GM18517 (cell line): ENCODE measurements around the gene COPE.

Source experiments
- ATAC-seq: cut with Tn5 transposase; IDR thresholded peaks from one replicate; pipeline ENCODE4 v1.9.1; 2021; ENCODE audit warnings: mild to moderate bottlenecking, moderate library complexity; ENCODE audit not compliant: unreplicated experiment

COPE gene

DNA sequence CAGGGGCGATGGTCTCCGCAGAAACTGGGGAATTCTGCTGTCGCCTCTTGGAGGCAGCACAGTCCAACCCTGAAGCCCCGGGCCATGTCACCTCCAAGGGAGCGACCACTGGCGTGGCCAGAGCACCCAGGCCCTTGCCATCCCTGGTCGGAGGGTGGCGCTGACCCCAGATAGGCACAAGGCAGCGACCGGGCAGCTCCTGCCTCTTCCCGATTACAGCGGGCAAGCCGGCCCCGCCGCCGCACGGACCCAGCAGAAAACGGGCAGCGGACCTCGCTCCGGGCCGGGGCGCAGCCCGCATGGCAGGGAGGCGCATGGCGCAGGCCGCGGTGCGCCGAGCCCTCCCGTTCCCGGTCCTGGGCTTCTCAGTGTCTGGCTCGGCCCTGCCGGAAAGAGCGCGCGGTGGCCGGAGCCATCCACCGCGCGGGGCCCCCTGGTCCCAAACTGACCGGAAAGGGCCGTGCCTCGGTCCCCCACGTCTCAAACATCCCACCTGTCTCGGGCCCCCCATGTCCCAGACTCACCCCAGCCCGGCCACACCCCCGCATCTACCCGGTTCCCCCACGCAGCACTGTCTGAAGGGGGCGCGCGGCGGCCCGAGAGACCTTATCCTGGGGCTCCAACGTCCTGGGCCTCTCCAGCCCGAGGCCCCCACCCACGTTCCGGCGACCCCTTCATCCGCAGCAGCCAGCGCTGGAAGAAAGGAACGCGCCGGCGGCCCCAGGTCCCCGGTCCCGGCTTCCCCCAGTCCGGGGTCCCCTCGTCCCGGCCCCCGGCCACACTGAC lies 24.0 kb downstream of the COPE start:
- no peak for ATAC-seq

DNA sequence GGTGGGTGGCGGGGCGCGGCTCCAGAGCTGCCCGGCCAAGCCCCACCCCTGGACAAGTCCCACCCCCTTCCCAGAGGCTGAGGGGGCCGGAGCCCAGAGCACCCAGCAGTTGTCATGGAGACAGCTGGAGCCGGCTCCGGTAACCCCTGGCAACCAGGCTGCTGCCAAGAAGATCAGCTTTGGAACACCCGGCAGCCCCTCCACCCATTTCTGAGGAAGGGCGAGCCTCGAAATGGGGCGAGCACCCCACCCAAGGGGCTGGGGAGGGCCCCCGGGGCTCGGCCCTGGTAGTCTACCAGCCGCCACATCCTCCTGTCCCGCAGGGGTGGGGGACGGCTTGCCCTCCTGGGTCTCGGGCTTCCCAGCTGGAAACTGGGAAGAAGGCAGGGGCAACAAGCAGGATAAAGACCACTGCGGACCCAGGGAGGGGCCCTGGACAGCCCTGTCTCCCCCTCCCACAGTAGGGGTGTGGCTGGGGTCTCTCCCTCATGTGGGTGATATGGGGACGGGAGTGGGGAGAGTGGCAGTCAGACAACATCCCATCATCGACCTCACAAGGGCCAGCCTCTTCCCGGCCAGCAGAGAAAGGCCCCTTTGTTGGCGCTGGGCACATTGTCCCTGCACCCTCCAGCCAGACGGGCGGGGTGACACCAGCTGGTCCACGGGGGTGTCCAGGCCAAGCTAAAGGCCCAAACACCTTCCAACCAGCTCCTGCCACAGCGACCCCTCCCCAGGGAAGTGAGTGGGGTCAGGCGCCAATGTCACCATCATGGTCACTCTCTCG lies 24.7 kb downstream of the COPE start:
- ATAC-seq = no peak

DNA sequence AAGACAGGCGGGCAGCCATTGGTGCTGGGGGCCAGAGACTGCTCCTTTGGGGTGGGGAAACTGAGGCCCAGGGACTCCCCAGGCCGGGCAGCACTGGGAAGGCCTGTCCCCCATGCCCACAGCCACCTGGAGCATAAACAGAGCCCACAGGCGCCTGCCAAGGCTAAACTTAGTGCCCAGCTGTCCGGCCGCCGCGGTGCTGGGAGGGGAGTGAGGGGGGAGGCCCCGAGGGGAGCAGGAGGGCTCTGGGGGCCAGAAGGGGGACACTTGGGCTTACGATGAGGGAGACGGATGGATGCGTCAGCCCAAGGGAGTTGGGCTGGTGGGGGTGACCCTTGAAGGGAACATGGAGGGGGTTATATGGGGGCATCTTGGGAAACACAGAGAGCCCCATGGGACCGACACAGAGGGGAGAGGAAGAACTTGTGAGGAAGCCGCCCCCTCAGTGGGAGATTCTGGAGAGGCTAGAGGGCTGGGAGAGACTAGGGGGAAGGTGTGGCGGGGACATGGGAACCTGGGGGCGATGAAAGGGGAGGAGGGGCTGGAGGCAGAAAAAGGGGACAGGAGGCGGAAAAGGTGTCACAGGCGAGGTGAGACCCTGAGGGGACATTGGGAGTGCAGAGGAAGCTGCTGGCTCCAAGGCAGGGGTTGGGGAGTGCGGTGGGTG lies 25.5 kb downstream of the COPE start:
- ATAC-seq = no peak

DNA sequence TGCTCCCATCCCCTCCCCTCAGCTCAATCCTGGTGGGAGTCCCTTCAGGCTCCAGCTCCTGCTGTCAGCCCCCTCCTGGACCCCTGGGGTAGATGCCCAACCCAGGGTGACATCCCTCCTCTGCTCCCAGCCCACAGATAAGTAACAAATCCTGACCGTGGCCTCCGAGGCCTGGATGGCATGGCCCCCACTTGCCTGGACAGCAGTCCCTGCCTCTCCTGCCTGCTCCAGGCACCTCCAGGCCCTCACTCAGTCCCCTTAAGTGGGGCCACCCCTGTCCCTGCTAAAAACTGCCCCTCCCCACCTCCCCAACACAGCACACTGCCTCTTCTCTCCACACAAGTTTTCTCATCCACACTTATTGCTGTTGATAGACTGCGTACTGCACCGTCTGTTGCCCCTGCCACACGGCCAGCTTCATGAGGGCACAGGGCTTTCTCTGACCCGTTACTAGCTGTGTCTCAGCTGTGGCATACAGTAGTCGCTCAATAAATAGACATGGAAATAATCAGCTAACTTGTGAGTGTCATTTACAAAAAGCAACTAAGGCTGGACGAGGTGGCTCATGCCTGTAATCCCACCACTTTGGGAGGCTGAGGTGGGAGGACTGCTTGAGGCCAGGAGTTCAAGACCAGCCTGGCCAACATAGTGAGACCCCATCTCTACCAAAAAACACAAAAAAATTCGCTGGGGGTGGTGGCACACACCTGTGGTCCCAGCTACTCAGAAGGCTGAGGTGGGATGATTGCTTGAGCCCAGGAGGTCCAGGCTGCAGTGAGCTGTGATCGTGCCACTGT lies 29.0 kb downstream of the COPE start:
- no peak for ATAC-seq

DNA sequence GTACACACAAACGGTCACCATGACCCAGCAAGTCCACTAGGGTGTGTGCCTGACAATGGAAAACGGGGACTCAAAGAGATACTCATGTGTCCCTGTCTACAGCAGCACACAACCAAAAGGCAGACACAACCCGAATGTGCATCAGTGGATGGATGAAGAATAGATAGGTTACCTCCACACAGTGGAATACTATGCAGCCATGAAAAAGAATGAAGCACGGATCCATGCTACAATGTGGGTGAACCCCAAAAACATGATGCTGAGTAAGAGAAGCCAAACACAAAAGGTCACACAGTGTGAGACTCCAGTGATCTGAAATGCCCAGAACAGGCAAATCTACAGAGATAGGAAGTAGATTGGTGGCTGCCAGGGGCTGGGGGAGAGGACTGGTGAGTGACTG lies 32.2 kb downstream of the COPE start:
- ATAC-seq = no peak

DNA sequence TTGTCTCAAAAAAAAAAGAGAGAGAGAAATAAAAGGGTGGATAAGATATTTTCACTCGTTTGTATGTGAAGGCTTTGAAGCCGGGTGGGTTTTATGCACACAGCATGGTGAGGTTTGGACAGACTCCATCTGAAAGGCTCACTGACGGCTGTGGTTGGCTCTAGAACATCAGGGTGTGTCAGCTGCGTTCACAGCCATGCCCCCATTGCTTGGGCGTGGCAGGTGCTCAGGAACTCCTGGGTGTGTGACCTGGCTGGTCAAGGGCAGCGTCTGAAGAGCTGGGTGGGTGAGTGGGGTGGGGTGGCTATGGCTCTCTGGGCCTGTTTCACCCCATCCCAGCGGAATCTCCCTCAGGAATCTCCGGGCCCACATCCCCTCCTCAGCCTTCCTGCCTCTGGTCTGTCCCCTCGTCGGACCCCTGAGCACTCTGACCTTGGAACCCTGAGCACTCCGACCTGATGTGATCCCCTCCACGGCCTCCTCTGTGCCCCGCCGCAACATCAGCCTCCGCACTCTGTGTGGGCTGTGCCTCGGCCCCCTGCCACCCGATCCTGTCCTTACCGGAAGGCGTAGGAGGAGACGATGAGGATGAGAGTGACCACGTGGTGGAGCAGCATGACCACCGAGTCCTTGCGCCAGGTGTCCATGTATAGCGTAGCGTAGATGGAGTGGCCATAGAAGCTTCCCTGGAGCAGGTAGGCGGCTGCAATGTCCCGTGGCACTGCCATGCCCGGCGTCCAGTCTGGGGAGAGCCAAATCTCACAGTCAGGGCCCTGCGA lies 35.5 kb downstream of the COPE start:
- ATAC-seq = no peak

DNA sequence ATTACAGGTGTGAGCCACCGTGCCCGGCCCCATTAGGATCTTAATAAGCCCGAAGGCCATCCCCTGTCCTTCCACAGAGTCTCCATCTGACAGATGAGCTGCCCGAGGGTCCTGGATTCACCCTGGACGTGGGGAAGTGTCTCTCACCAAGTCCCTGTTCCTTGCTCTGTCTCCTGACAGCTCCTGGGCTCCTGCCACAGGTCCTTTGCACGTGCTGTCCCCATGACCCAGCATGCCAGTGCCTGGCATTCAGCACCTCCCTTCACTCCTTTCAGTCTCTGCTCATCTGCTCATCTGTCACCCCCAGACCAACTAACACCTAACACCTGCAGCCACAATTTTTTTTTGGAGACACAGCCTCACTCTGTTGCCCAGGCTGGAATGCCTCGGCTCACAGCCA lies 37.7 kb downstream of the COPE start:
- no peak for ATAC-seq

DNA sequence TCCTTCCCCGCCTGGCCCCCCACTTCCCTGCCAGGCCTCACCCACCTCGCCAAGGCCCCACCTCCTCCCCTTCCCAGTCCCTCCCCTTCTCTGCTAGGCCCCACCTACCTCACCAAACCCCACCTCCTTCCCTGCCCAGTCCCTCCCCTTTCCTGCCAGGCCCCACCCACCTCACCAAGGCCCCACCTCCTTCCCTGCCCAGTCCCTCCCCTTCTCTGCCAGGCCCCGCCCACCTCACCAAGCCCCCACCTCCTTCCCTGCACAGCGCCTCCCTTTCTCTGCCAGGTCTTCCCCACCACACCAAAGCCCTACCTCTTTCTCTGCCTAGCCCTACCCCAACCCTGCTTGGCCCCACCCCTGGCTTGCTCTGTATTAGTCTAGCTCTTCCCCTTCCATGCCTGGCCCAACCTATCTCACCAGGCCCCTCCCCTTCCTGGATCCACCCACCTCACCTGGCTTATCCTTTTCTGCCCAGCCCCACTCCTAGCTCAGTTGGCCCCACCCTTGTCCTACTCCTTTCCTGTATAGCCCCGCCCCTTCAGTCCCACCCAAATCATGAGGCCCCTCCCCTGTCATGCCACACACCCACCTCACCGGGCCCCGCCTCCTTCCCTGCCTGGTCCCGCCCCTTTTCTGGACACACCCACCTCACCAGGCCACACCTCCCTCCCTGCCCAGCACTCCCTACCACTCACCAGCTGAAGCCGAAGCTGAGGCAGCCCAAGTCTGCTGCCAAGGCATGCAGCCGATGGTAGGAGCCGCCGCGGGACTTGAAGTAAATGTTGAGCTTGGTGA lies 39.4 kb downstream of the COPE start:
- ATAC-seq = no peak

DNA sequence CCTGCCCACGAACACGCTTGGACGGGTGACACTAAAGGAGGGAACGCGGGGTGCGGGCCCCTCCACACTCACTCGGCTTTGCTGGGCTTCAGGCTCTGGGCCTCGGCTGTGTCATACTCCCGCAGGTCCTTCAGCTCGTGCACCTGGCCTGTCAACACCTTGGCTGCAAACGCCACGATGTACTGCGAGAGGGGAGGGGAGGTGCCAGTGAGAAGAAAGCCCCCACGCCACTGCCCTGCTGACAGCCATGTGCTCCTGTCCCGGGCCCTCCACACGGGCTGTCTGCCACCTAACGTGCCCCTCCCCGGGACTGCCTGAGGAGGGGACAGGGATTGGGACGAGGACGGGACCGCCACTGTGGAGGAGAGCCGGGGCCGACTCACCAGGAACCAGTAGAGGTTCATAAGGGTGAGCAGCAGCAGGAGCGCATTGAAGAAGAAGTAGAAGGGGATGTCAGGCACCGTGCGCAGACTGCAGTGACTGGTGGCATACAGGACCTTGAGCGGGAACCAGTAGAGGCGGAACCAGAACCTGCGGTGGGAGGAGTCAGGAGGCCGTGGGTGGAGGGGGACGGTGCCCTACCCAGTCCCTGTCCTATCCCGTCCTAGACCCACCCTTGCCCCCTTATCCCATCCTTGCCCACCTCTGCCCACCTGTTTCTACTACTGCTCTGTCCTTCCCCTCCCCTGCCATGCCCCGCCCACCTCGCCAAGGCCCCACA lies 40.2 kb downstream of the COPE start:
- no peak for ATAC-seq

DNA sequence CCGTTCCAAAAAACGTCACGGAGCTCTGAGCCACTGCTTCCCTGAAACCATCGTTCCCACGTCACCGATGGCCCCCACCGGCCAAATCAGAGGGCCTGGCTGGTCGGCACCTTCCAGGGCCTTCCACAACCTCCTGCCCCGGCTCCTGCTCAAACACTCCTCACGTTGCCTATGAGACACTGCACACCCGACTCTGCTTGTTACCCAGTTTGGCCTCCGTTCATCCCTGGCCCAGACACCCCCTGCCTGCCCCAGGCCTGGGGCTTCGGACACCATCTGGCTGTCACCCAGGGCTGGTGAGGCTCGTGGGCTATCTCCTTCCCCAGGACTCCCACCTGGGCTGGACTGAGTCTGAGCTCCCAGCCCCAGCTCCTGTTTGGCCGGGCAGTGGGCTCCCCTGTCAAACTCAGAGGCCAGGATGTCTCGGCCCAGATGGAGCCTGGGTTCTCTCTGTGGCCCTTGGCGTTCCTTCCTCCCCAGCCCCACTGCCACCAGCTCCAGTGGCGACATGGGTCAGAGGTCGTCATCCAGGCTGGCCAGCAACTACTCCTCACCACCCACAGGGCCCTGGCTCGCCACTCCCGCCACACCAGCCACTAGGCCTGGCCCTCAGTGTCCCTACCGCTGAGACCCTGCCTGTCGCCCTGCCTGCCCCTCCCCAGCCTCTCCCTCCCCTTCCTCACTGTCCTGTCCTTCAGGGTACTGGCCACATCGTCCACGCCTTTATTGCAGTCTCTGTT lies 41.0 kb downstream of the COPE start:
- ATAC-seq = no peak

DNA sequence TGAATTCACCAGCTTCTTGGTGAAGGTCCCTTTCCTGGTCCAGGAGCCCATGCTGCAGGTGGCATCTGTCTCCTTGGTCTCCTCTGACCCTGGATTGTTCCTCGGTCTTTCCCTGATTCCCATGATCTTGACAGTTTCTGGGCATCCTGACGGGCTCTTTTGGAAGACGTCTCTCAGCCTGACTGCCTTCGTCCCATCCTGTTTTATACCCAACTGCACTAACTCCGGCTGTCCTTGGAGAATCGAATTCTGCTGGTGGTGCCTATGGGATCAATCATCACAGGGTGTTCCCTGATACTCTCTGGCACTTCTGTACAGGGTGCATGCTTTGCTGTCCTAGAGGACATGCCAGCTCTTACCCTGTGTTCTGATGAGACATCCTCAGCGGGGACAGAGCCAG lies 42.3 kb downstream of the COPE start:
- no peak for ATAC-seq

DNA sequence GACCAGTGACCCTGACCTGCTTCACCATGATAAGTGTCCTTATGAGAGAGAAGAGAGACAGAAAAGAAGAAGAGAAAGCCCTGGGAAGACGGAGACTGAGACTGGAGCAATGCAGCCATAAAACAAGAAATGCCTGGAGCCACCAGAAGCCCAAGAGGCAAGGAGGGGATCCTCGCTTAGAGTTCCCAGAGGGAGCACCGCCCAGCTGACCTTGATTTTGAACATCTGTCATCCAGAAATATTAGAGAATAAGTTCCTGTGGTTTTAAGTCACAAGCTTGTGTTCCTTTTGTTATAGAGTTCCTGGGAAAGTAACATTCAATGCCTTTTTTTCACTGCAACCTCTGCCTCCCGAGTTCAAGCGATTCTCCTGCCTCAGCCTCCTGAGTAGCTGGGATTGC lies 43.5 kb downstream of the COPE start:
- ATAC-seq = no peak

DNA sequence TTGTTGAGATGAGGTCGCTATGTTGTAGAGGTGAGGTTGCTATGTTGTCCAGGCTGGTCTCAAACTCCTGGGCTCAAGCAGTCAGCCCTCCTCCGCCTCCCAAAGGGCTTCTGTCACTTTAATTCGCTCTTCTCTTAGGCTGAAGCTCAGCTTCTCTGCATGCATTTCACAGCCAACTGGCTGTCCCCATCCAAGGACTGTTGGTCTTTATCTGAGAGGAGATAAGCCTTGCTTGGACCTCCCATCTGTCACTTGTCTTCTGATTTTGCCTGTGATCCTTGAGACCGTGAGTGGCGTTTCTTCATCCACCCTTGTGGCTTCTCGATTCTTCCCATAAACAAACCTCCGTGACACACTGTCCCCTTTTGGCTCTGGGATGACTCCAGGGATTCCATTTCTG lies 47.6 kb downstream of the COPE start:
- ATAC-seq = no peak

DNA sequence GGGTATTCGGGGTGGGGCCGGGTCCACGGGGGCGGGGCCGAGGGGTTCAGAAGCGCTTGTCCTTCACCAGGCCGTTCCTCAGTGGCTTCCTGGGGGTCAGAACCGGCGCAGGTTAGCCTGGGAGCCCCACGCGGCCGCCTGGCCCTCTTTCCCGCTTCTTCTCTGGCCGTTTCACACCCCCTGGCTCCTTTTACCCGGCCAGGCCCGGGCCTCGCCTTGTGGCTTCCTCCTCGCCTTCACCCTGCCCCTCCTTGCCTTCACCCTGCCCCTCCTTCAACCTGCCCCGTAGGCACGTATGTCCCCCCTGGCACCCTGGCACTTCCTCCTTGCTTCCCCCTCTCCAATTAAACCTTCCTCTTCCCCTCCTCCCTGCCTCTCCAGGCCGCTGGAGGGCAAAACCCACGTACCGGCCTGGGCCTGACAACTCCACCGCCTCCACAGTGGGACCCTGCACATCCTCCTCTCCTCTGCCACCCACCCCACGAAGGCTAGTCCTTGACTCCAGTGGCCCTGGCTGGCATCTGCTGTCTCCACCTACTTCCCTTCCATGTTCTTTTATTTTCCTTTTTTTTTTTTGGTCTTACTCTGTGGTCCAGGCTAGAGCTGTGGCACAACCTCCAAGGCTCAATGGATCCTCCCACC lies 48.5 kb downstream of the COPE start:
- no peak for ATAC-seq

DNA sequence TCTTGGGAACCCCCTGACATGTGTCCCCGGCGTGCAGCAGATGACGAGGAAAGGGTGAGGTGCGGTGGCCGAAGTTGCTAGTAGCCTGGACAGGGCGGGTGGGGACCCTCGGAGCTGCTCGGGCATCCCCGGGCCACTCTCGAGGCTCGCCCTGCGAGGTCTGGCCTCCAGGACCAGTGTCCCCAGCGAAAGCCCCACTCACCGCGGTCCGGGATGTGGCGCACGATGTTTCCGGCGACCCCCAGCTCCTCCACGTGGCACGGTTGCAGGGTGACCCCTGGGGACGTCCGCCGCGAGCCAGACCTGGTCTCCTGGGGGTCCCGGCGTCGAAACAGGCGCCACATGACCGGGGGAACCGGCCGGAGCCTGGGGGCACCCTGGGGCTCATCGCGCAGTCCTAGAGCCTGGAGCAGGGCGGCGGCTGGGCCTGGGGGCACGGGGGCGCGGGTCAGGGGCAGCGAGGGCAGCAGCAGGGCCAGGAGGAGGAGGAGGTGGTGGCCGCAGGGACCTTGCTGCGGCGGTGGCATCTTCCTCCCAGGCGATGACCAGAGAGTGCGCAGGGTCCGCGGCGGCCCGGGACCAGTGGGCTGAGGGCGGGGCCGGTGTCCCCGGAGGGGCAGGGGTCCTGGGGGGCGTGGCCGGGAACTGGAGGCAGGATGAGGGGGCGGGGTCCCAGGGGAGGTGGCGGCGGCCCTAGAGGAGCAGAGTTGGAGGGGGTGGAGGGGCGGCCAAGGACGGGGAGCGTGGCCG lies 49.2 kb downstream of the COPE start:
- ATAC-seq = no peak

DNA sequence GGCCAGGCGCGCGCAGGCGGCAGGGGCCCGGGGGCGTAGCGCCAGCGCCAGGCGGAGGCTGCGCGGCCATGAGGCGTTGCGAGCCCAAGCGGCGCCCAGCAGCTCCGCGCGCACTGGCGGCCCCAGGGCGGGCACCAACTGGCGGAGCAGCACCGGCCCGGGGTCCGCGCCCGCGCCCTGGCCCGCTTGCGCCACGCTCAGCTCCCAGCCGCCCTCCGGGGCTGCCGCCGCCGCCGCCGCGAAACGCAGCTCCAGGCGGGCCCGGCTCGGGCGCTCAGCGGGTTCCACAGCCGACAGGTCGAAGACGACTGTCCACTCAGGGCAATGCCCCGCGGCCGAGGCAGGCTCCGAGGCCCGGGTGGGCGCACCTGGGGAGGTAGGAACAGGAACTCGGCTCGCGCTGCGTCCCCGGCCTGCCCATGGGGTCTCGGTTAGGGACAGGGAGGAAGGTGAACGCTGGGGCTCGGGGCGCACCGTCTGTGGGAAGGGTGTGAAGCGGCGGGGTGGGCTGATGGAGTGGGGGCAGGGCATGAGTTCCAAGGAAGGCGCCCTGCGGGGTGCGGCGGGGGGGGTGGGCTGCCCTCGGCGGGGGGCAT lies 50.1 kb downstream of the COPE start:
- no peak for ATAC-seq
